ENCODE data around the gene STX8.
"Not testable (repeated sequence)": the region's sequence is repeated elsewhere in the genome, so short reads cannot be mapped to it uniquely, and the experiment has no call there.

The STX8 gene

DNA sequence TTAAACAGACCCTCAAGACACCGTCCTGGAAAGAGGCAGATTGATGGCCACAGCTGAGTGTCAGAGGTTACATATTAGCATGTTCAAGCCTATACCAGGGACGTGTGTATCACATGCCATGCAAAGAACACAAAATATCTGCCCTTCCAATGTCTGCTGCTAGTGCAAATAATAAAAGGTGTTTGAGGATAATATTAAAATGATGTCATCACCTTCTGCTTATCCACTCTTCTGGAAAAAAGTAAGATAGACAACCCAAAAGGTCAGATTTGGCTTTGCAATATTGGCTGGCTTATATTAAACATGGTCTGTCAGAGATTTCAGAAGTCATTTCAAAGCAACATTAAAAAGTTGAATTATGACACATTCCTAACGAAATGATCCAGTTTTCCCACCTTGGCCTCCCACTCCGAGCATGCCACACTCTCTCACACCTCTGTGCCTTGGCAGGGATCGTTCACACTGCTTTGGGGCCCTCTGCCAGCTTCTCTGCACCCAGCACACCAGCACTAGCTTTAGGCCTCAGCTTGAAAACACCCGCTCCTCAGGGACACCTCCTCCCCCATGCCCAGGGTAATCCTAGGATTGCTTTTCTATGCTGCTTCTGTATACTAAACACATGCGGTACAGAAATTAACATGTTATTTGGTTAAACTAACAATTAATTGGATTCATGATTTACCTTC is 306.1 kb downstream of the STX8 start:
- DNase-seq (ENCODE audit: low read depth in 4 of 4, low spot score in 1 of 4): no peak

DNA sequence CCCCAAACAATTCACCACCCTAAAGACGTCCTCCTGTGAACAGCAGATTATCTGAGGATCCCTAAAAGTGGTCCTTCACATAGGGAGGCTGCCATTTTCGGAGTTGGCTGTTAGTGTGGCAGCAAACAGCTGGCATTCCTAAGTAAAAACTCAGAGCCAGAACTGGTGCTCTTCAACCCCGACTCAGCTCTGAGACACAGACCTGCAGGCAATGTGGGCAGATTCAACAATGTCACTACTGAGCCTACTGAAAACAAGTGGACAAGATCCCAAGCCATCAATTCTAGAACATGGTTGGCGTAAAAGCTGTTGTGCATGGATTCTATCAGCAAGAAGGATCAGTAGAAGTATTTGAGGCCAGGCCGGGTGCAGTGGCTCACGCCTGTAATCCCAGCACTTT is 307.1 kb downstream of the STX8 start:
- DNase-seq (ENCODE audit: low read depth in 4 of 4, low spot score in 1 of 4): no peak

DNA sequence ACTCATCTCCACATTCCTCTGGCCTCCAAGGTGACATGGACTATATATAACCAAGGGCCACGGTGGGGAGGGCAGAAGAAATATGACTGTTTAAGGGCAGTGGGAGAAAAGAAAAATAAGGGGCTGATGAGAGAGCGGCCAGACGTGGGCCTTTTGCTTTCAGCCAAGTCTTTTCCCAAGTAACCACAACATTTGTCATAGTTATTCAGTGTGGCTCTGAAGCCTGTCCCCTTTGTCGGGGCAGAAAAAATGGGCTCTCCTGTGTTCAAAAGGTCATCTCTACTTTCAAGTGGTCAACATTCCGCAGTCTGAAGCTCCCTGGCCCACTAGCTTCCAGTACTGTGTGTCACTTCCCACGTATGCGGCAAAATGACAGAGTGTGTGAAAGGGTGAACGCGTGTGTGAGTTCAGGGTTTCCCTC is 308.9 kb downstream of the STX8 start:
- DNase-seq (ENCODE audit: low read depth in 4 of 4, low spot score in 1 of 4): no peak

- DNase-seq (ENCODE audit: low read depth in 4 of 4, low spot score in 1 of 4): no peak
These were observed 309.5 kb downstream of the STX8 start for GRCh38 chr17:9266031-9266680.

GRCh38 chr17:9261081-9262012 is 314.3 kb downstream of the STX8 start:
- DNase-seq (ENCODE audit: low read depth in 4 of 4, low spot score in 1 of 4): no peak

DNA sequence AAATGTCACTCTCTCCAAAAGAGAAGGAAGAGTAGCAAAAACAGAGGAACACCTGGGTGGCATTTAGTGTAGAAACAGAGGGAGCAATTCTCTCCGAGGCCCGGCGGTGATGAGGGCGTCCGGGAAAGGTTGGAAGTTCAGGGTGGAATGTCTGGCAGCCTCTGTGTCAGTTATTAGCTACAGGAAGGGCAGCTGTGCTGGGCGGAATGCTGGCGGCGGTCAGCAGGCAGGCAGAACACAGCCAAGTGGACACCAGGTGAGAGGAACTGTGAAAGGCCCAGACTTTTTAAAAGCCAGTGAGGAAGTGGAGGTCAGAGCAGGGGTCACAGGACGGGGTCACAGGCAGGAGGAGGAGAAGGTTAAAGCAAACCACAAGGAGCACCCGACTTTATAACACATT is 316.2 kb downstream of the STX8 start:
- DNase-seq (ENCODE audit: low read depth in 4 of 4, low spot score in 1 of 4): no peak

- DNase-seq (ENCODE audit: low read depth in 4 of 4, low spot score in 1 of 4): no peak
These were observed 317.3 kb downstream of the STX8 start for GRCh38 chr17:9258115-9259015.

- DNase-seq (ENCODE audit: low read depth in 4 of 4, low spot score in 1 of 4): not testable (repeated sequence)
These were observed 318.0 kb downstream of the STX8 start for GRCh38 chr17:9257630-9257965.

- no peak for DNase-seq (ENCODE audit: low read depth in 4 of 4, low spot score in 1 of 4)
These were observed 318.6 kb downstream of the STX8 start for GRCh38 chr17:9256751-9257629.

GRCh38 chr17:9256361-9256750 is 319.3 kb downstream of the STX8 start:
- no peak for DNase-seq (ENCODE audit: low read depth in 4 of 4, low spot score in 1 of 4)

DNA sequence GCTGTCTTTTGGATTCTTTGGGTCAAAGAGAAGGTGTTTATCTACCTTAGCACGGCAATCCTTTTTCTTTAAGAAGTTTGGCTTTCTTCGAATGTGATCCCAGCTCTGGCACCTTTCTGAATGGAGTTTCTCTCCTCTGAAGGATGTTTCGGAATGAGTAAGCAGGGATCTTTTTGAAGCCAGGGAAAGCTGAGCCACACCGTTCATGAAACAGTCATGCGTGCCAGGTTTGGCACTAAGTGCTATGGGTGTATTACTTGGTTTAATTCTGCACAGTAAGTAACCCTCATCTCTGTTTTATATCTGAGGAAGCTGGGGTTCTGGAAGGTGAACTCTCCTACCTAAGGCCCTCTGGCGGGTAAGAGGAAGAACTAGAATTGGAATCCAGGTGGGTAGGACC is 319.8 kb downstream of the STX8 start:
- no peak for DNase-seq (ENCODE audit: low read depth in 4 of 4, low spot score in 1 of 4)

DNA sequence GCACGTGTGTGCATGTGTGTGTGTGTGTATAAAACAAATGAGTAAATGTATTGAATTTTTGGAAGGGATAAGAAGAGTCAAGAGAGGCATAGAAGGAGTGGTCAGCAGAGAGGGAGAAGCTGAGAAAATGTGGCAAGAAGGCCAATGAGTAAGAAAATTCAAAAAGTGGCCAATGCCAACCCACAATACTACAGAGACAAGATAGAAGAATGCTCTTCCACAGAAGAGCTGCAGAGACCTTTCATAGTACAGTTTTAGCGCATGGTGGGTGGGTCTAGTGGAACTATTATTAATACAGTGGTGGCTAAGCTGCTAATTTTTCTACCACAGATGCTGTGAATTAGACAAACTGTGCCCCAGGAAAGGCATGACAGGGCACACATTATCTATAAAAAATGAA is 320.8 kb downstream of the STX8 start:
- DNase-seq (ENCODE audit: low read depth in 4 of 4, low spot score in 1 of 4): no peak

DNA sequence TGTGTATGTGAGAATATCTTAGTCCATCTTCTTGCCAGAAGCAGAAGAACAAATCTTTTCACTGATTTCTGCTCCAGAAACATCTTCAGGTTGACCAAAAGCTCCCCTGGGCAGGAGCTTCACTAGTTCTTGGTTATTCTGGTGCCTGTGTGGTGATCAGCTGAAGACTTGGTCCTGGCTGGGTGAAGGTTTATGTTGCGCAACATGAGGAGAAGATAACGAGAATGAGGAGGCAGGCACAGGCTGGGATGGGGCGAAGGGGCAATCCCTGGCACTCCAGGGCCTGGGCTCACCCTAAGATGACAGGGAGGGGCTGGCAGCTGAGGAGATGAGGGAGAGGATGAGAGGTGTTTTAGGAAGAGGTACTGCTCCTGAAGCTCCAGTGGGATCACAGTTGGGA is 322.3 kb downstream of the STX8 start:
- DNase-seq (ENCODE audit: low read depth in 4 of 4, low spot score in 1 of 4): no peak

DNA sequence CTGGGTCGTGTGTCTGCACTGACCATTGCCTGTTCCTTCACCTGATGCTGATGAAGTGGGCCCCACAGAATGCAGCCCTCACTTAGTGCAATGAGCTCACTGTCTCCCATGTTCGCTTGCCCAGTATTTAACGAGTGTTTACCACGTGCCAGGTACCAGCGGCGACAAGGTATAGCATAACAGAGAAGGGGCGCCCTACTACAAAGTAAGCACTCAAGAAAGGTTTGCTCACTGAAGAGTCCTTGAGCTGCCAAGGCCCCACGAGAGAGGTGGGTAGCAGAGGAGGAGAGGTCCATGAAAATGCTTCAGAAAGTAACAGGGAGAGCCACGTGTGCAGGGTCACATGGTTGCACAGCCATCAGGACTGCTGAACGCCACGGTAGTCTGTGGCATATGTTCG is 324.3 kb downstream of the STX8 start:
- no peak for DNase-seq (ENCODE audit: low read depth in 4 of 4, low spot score in 1 of 4)

DNA sequence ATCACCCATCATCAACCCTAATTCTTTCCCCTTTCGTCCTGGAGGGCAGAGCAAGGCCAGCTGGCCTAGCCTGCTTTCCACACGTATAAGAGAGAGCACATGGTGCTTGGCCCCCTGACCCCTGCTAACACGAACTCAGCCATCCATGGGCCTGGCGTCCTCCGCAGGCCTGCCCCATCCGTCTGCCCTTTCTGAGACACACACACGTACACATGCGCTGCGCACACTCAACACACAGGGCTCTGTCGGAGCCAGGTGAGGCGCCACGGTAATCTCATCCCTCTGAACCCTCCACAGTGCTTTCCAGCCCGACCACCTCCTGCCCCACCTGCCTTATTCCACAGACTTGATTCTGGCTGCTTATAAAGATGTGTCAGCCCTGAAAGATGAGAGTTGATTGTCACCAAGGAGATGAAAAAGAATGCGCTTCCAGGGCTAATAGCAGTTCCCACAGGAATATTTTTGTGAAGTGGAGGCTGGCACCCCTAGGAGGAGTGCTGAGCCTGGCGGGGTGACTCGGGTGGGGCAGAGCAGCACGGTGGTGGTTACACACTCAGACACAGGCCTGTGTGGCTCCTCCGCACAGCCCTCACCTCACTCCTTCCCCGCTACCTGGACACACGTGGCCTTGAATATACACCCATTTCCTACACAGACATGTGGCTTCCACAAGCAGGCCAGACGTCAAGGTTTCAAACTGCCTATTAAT is 326.2 kb downstream of the STX8 start:
- no peak for DNase-seq (ENCODE audit: low read depth in 4 of 4, low spot score in 1 of 4)

- DNase-seq (ENCODE audit: low read depth in 4 of 4, low spot score in 1 of 4): no peak
These were observed 328.1 kb downstream of the STX8 start for GRCh38 chr17:9247401-9247938.

GRCh38 chr17:9244066-9245052 is 331.3 kb downstream of the STX8 start:
- DNase-seq (ENCODE audit: low read depth in 4 of 4, low spot score in 1 of 4): no peak

DNA sequence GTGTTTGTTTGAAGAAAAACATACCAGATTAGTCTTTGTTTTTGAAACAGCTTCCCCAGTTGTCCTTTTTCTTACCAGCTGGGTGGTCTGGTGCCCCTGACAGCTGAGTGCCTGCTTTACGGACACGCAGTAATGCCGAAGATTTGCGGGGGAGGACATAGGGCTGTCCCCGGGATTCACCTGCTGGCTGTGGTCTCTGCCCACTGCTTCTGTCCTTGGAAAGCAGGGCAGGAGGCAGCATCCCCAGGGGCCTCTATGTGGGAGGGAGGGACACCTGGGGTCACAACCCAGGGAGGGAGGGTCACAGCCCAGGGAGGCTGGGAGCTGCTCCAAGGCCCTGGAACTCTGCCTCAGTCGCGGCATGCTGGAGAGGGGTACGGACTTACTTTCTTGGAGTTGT is 332.6 kb downstream of the STX8 start:
- DNase-seq (ENCODE audit: low read depth in 4 of 4, low spot score in 1 of 4): no peak
